HFFc6 (cell line): Measurements from ENCODE around the gene TNS4. TPM values are rescaled to one million over a fixed set of nuclear protein-coding genes. Genes with fewer than 3 reads are reported as not detected.
A peak's percentile ranks its signal among the peaks of the same experiment; 100 is the strongest.

ENCODE experiments used
- DNase-seq: peaks from one replicate; pipeline ENCODE4 v3.0.0-alpha.2; 2018
- H3K27ac Mint-ChIP-seq: 2 replicates; pipeline ENCODE4 v1.8.0; 2020; ENCODE audit warnings: mild to moderate bottlenecking, mixed read lengths
- H3K27me3 Mint-ChIP-seq: 2 replicates; pipeline ENCODE4 v1.8.0; 2021; ENCODE audit warnings: mild to moderate bottlenecking, moderate library complexity, mixed read lengths; ENCODE audit not compliant: insufficient read depth
- H3K36me3 Mint-ChIP-seq: 2 replicates; pipeline ENCODE4 v1.8.0; 2021; ENCODE audit warnings: low read depth, mixed read lengths
- H3K4me1 Mint-ChIP-seq: 2 replicates; pipeline ENCODE4 v1.8.0; 2020; ENCODE audit warnings: low read depth, mixed read lengths
- H3K4me3 Mint-ChIP-seq: 2 replicates; pipeline ENCODE4 v1.8.0; 2020; ENCODE audit warnings: mild to moderate bottlenecking, moderate library complexity, mixed read lengths
- H3K9me3 Mint-ChIP-seq: 2 replicates; pipeline ENCODE4 v1.8.0; 2020; ENCODE audit warnings: mild to moderate bottlenecking, mixed read lengths
- CTCF ChIP-seq: fragments of 200-600 bp; sonication (generic); IDR thresholded peaks from 2 replicates; pipeline ENCODE4 v1.5.0; 2021; ENCODE audit warnings: antibody characterized with exemption, mild to moderate bottlenecking
- total RNA-seq, 6 experiments: library from RNA; stranded (reverse); fragmentation: NEBNext Ultra II Directional; extraction: Animal tissue kit (Norgen Biotek cat#: 25700); gene quantifications; 2 replicates in 1 of 6; 3 replicates in 5 of 6; pipeline ENCODE4 v1.2.3, GENCODE V29; 2021

TNS4 gene
- total RNA-seq, 6 experiments from 2014 or later, result 0.17 TPM; not detected in 5

GRCh38 chr17:40482722-40483121 lies 18.7 kb downstream of the TNS4 start:
- DNase-seq, result no peak
- H3K36me3 Mint-ChIP-seq, result no peaks in the 10 kb centered on the region
- no peak for TF ChIP-seq CTCF
- H3K4me1 Mint-ChIP-seq, result peaks cover 71% of the 10 kb centered on the region
- peaks cover 2% of the 10 kb centered on the region; the same call in 1 of the 2 replicates for H3K27me3 Mint-ChIP-seq
- H3K9me3 Mint-ChIP-seq, result no peaks in the 10 kb centered on the region
- H3K4me3 Mint-ChIP-seq, result no peak overlapping the region
- no peak overlapping the region for H3K27ac Mint-ChIP-seq

GRCh38 chr17:40481106-40481505 lies 20.3 kb downstream of the TNS4 start:
- H3K27ac Mint-ChIP-seq, result no peak overlapping the region
- H3K4me3 Mint-ChIP-seq, result no peak overlapping the region
- no peak for TF ChIP-seq CTCF

GRCh38 chr17:40480501-40481003 lies 20.9 kb downstream of the TNS4 start:
- Mint-ChIP-seq H3K9me3 (no peaks in the 10 kb centered on the region), H3K4me1 (peaks cover 58% of the 10 kb centered on the region), H3K36me3 (no peaks in the 10 kb centered on the region), H3K27me3 (peaks cover 2% of the 10 kb centered on the region), H3K4me3 (no peak overlapping the region), H3K27ac (no peak overlapping the region)
- no peak for TF ChIP-seq CTCF
- DNase-seq, result peak; percentile 22

More at GRCh38 chr17:40481106-40481505, 20.3 kb downstream of the TNS4 start:
- H3K4me1 Mint-ChIP-seq, result peaks cover 59% of the 10 kb centered on the region
- H3K36me3 Mint-ChIP-seq, result no peaks in the 10 kb centered on the region
- DNase-seq, result no peak
- H3K27me3 Mint-ChIP-seq, result peaks cover 2% of the 10 kb centered on the region
- H3K9me3 Mint-ChIP-seq, result no peaks in the 10 kb centered on the region

GRCh38 chr17:40479754-40480480 lies 21.5 kb downstream of the TNS4 start:
- H3K27ac Mint-ChIP-seq, result no peak overlapping the region
- no peaks in the 10 kb centered on the region for H3K9me3 Mint-ChIP-seq
- TF ChIP-seq CTCF, result no peak
- DNase-seq, result no peak
- H3K4me1 Mint-ChIP-seq, result peaks cover 52% of the 10 kb centered on the region
- H3K27me3 Mint-ChIP-seq, result peaks cover 2% of the 10 kb centered on the region
- H3K36me3 Mint-ChIP-seq, result no peaks in the 10 kb centered on the region
- no peak overlapping the region for H3K4me3 Mint-ChIP-seq

- Mint-ChIP-seq H3K27ac (no peak overlapping the region), H3K4me3 (no peak overlapping the region), H3K27me3 (peaks cover 2% of the 10 kb centered on the region), H3K36me3 (no peaks in the 10 kb centered on the region), H3K9me3 (no peaks in the 10 kb centered on the region), H3K4me1 (peaks cover 39% of the 10 kb centered on the region)
- TF ChIP-seq CTCF, result no peak
- DNase-seq, result no peak
Measured at GRCh38 chr17:40478486-40478885, 22.9 kb downstream of the TNS4 start.
